Nephron (organoid): ENCODE results near the gene SMARCA2.

Source experiments
- H3K27ac Mint-ChIP-seq, 3 experiments: 2 replicates each; pipeline ENCODE4 v1.8.0; 2020; ENCODE audit warnings: mixed read lengths in 3 of 3, mild to moderate bottlenecking in 2 of 3, moderate library complexity in 1 of 3
- H3K27me3 Mint-ChIP-seq: 2 replicates; pipeline ENCODE4 v1.8.0; 2021; ENCODE audit warnings: low read depth, mild to moderate bottlenecking, moderate library complexity, mixed read lengths
- H3K36me3 Mint-ChIP-seq: 2 replicates; pipeline ENCODE4 v1.8.0; 2020; ENCODE audit warnings: low read depth, mixed read lengths
- H3K4me1 Mint-ChIP-seq: 2 replicates; pipeline ENCODE4 v1.8.0; 2020; ENCODE audit warnings: mixed read lengths
- H3K4me3 Mint-ChIP-seq, 3 experiments: 2 replicates each; pipeline ENCODE4 v1.8.0; 2020; ENCODE audit warnings: mild to moderate bottlenecking in 3 of 3, mixed read lengths in 3 of 3, moderate library complexity in 2 of 3
- H3K9me3 Mint-ChIP-seq: 2 replicates; pipeline ENCODE4 v1.8.0; 2020; ENCODE audit warnings: mixed read lengths
- TF ChIP-seq, protein P1 (sequence below), 3 experiments: fragments of 200-600 bp; sonication (generic); IDR thresholded peaks; one replicate each; pipeline ENCODE4 v1.5.0; 2021; ENCODE audit warnings: antibody characterized with exemption in 3 of 3; ENCODE audit not compliant: unreplicated experiment in 3 of 3

SMARCA2 gene

DNA sequence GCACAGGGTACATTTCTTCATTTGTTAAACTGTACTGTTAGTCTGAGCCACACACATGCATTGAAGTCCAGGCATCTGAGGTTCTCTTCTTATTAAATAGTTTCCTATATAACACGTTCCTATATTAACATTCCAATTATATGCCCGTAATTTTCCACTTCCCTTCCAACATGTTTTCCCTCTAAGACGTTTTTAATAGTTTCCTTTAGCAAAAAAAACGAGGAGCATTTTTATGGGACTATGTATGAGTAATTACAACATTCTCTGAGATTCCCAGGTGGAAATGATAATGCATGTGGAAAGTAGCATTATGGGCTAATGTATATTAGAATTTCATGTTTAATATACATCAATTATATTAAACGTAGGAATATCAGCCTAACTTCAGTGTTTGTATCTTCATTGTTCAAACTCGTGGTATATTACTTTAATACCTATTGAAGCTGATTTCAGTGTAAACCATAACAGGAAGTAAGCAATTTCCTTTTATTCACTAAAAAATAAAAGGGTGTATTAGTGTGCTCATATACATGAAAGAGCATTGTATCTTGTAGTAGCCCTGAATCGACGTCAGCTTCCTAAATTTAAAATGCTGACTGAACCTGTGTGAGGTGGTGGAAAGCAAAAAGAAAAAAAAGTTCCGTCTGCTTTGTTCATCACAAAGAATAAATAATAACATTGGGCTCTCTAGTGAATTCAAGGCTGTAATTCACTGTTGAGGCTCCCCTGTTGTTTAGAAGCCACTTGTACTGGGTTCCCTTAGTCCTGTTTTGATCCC lies 11.3 kb downstream of the SMARCA2 start:
- no peaks in the 10 kb centered on the region for H3K9me3 Mint-ChIP-seq
- no peak overlapping the region for H3K27ac Mint-ChIP-seq
- H3K27me3 Mint-ChIP-seq = no peaks in the 10 kb centered on the region
- TF ChIP-seq, protein P1, sequence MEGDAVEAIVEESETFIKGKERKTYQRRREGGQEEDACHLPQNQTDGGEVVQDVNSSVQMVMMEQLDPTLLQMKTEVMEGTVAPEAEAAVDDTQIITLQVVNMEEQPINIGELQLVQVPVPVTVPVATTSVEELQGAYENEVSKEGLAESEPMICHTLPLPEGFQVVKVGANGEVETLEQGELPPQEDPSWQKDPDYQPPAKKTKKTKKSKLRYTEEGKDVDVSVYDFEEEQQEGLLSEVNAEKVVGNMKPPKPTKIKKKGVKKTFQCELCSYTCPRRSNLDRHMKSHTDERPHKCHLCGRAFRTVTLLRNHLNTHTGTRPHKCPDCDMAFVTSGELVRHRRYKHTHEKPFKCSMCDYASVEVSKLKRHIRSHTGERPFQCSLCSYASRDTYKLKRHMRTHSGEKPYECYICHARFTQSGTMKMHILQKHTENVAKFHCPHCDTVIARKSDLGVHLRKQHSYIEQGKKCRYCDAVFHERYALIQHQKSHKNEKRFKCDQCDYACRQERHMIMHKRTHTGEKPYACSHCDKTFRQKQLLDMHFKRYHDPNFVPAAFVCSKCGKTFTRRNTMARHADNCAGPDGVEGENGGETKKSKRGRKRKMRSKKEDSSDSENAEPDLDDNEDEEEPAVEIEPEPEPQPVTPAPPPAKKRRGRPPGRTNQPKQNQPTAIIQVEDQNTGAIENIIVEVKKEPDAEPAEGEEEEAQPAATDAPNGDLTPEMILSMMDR (IDR thresholded peaks at IDR 0.05; ENCODE audit: unreplicated experiment in 3 of 3) = no peak
- H3K4me1 Mint-ChIP-seq = peaks cover 76% of the 10 kb centered on the region
- peaks cover 6% of the 10 kb centered on the region for H3K36me3 Mint-ChIP-seq
- H3K4me3 Mint-ChIP-seq = no peak overlapping the region

DNA sequence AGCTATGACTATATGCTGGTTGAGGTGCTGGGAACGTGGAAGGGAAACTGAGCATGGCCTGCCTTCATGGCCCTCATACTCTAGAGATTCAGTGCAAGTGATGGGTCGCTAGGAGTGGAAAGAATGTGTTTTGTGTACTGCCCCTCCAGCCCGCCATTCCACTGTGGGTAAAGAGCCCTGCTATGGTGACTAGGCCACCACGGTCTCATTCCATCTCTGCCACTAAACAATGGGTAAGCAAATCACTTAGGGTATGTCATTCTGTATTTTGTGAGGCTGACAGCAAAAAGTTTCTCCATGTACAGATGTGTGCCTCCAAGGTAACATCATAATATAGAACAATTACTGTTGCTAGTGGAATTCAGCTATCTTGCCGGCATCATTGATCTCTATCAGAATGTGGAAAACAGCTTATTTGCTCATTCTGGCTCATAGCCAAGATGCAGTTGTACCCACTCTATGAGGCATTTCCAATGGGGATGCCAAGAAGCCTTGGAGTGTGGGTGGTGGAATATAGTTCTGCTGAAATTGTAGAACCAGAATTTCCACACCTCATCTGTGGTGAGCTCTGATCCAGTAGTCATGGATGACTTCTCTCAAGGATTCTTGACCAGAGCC lies 12.5 kb downstream of the SMARCA2 start:
- H3K4me1 Mint-ChIP-seq = peaks cover 77% of the 10 kb centered on the region
- no peaks in the 10 kb centered on the region for H3K9me3 Mint-ChIP-seq
- TF ChIP-seq, protein P1 (IDR thresholded peaks at IDR 0.05; ENCODE audit: unreplicated experiment in 3 of 3) = no peak
- H3K27me3 Mint-ChIP-seq = no peaks in the 10 kb centered on the region
- H3K4me3 Mint-ChIP-seq = no peak overlapping the region
- no peak overlapping the region for H3K27ac Mint-ChIP-seq
- H3K36me3 Mint-ChIP-seq = peaks cover 6% of the 10 kb centered on the region

DNA sequence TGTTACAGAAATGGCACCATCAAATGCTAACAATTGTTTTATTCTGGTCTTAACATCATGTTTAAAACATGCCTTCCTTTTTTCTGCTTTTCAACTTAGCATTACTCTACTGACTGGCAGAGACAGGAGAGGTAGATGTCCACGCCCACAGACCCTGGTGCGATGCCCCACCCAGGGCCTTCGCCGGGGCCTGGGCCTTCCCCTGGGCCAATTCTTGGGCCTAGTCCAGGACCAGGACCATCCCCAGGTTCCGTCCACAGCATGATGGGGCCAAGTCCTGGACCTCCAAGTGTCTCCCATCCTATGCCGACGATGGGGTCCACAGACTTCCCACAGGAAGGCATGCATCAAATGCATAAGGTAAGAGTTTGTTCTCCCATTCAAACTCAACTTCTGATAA lies 13.7 kb downstream of the SMARCA2 start:
- peaks cover 15% of the 10 kb centered on the region for H3K36me3 Mint-ChIP-seq
- no peak overlapping the region for H3K4me3 Mint-ChIP-seq
- TF ChIP-seq, protein P1 (IDR thresholded peaks at IDR 0.05; ENCODE audit: unreplicated experiment in 3 of 3) = no peak
- no peaks in the 10 kb centered on the region for H3K27me3 Mint-ChIP-seq
- H3K4me1 Mint-ChIP-seq = peaks cover 64% of the 10 kb centered on the region
- no peaks in the 10 kb centered on the region for H3K9me3 Mint-ChIP-seq
- peak overlapping the region in 1 of 3 experiments; percentile 48 for H3K27ac Mint-ChIP-seq

DNA sequence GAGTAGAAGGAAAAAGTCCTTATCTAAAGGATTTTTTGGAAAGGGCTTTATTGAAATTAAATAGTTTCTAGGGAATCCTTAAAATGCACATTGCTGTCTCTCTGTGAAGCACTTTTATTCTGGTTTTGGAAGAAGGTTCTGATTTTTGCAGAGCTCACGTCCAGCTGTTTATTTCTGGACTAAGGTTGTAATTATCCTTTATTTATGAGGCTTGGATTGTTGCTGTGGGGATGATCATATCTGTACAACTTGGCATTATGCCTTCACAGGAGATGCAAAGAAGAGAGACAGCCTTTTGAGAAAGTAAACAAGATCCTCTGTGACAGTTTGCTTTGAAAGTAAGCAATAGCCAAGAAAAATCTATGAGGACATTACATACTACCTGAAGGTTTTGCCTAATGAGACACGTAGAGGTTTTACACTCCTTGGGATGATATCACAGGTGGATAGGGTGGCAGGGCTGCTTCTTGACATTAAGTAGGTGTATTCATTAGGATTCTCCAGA lies 14.6 kb downstream of the SMARCA2 start:
- no peak overlapping the region for H3K4me3 Mint-ChIP-seq
- H3K4me1 Mint-ChIP-seq = peaks cover 56% of the 10 kb centered on the region
- H3K27ac Mint-ChIP-seq = peak overlapping the region in 2 of 3 experiments; percentile 12 to 27
- TF ChIP-seq, protein P1 (IDR thresholded peaks at IDR 0.05; ENCODE audit: unreplicated experiment in 3 of 3) = no peak
- H3K27me3 Mint-ChIP-seq = no peaks in the 10 kb centered on the region
- H3K36me3 Mint-ChIP-seq = peaks cover 24% of the 10 kb centered on the region
- no peaks in the 10 kb centered on the region for H3K9me3 Mint-ChIP-seq

DNA sequence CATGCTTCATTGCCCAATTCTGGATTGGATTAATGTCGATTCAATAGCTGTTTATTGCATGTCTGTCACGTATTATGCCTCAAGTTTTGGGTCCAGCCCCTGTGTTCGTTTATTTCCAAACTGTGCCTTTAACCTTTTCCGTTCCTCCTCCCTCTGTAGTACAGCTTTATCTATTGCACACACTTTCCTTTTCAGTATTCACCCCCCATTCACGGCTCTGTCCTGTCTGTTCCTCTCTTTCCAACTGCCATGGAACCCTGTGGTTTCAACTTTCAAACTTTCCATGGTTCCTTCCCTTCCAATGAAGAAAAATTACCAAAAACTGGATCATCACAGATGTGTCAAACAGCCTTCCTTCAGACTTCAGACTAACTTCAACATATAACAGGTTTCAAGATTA lies 17.1 kb downstream of the SMARCA2 start:
- Mint-ChIP-seq H3K4me3 (no peak overlapping the region), H3K4me1 (peaks cover 45% of the 10 kb centered on the region), H3K27ac (no peak overlapping the region), H3K36me3 (peaks cover 28% of the 10 kb centered on the region), H3K27me3 (no peaks in the 10 kb centered on the region), H3K9me3 (no peaks in the 10 kb centered on the region)
- TF ChIP-seq, protein P1 (IDR thresholded peaks at IDR 0.05; ENCODE audit: unreplicated experiment in 3 of 3) = no peak
